Cerebellar nuclear complex (tissue), 1 donor: ENCODE measurements around the gene ECE2.
"Not testable (repeated sequence)": the region's sequence is repeated elsewhere in the genome, so short reads cannot be mapped to it uniquely, and the experiment has no call there.

ENCODE experiments used
- DNase-seq, 2 experiments: peaks; one replicate each; lab custom pipeline; 2025; lab: John Stamatoyannopoulos, UW

Gene ECE2

GRCh38 chr3:184336547-184337398 lies 61.0 kb downstream of the ECE2 start:
- peak; percentile 2 to 17 for DNase-seq

- peak; percentile 14 to 19 for DNase-seq
These were observed 61.5 kb downstream of the ECE2 start, which contains the start of gene FAM131A for GRCh38 chr3:184337399-184337714. Gene FAM131A, plus strand, starts transcription at chr3:184337600. Its CDS starts 31 bp downstream, at chr3:184337631.

GRCh38 chr3:184337981-184338380 lies 62.2 kb downstream of the ECE2 start:
- no peak for DNase-seq

GRCh38 chr3:184338511-184338945 lies 62.7 kb downstream of the ECE2 start:
- DNase-seq, result peak in 1 of 2 experiments; percentile 80

- DNase-seq, result no peak
These were observed 63.2 kb downstream of the ECE2 start for GRCh38 chr3:184339001-184339400.

GRCh38 chr3:184339451-184340135 lies 63.8 kb downstream of the ECE2 start:
- DNase-seq, result not testable (repeated sequence)

- DNase-seq, result no peak
These were observed 66.1 kb downstream of the ECE2 start for GRCh38 chr3:184341925-184342324.
